Stimulated activated CD8-positive, alpha-beta memory T cell treated with anti-CD3 and anti-CD28 coated beads, Interleukin-7, amount 100 ng/mL, for 1 hour (primary cell): Measurements from ENCODE around the gene EXOC4.

Experiments
- DNase-seq, 2 donors: peaks; one replicate each; pipeline ENCODE4 v3.0.0-alpha.2; 2020; ENCODE audit warnings: low read depth in 2 of 2

EXOC4 gene

DNA sequence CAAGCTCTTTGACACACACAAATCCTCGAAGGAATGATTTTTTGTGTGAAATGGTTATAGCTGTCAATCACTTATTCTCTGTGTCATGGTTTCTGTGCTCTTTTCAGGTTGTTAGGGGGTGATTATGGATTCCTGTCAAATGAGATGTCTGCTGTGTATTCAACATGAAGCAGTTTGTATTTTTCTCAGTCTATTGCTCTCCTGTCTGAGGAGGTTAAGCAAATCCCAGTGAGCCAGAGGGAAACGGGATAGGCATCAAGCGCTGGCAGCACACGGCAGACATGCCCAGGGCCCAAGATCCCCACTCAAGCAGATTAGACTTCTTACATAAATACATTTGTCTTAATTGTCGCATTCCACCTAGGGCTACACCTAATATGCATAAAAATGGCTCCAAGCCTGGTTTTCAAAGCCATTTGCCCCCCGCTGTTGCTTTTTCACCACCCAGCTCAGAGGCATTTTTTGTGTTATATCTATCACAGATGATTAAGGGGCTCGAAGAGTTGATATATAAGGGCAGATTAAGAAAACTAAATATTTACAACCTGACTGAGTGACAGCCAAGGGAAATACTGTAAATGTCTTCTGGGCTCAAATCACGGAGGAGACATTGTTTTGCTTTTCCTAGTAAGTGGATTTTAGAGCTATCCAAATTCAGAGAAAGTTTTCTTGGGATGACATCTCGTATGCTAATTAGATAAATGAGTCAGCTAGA, 681.5 kb downstream of the EXOC4 start:
- no peak for DNase-seq

DNA sequence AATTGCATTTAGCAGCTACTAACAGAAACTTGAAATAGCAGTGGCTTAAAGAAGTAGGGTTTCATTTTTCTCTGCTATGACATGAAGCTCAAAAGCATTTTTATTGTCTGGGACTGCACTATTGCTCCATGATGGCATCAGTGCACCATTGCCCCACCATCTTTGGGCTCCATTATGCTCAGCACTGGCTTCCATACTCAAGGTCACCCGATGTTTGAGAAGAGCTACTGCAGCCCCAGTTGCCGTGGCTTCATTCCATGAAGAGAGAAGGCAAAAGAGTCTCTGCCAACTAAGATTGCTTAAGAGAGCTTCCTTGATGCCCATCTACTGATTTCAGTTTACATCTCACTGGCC, 682.1 kb downstream of the EXOC4 start:
- no peak for DNase-seq

DNA sequence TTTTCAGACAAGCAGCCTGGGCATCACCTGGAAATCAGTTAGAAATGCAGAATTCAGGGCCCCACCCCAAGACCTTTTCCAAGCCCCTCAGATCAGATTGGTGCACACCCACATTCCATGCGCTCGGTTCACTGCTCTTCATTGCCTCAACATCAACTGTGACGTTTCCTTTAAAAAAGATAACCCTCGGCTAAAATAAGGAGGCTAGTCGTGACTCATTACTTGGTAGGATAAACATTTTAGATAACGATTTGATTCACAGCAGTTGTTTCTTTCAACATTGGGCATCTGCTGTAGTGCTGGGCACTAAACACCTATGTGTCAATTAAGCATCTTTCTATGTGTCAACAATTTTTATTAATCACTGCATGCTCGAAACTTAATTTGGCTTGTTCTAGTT, 683.2 kb downstream of the EXOC4 start:
- DNase-seq = no peak

DNA sequence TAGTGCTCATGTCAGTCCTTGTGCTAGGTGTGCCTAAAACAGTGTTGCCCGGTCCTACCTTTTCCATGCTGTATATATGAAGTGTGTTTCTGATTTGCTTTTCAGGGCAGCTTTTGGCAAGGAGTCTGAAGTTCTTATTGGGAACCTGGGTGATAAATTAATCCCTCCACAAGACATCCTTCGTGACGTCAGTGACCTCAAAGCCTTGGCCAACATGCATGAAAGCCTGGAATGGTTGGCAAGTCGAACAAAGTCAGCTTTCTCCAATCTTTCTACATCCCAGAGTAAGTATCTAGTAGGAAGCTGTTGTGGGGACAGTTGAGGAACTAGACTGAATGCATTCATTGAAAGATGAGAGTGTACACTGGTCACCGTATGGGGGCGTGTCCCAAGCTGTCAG, 684.9 kb downstream of the EXOC4 start:
- DNase-seq = no peak

DNA sequence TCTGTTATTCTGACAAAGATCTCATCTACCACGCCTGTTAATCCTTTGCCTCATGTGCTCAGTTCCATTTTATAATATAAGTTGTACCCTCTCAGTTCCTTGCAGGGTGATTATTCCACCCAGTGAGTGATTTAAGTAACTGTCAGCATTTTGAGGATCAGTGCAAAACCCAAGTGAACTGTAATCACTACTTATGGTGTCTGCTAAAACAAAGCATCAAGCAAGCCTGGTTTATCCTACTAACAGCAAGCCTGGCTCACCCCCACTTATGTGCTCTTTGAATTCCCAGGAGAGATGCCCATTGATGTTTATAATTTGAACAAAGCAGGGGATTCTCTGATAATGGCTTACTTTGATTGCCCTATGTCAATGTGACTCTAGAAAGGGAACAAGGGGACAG, 687.5 kb downstream of the EXOC4 start:
- DNase-seq = no peak

DNA sequence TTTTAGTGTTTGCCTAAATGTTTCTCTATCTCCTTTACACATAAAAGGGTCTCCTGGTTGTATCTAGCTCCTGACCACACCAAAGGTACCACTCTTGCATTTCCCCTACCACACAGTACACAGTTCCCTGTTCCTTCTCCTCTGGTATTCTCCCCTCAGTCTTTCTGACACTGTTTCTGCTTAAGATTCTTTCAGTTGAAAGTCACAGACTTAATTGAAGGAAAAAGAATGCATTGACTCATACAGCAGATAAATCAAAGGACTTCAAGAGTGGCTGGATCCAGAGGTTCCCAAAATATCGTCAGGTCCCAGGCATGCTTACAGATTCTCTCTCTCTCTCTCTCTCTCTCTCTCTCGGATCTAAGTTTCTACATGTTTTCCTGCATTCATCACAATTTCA, 688.6 kb downstream of the EXOC4 start:
- DNase-seq = no peak

DNA sequence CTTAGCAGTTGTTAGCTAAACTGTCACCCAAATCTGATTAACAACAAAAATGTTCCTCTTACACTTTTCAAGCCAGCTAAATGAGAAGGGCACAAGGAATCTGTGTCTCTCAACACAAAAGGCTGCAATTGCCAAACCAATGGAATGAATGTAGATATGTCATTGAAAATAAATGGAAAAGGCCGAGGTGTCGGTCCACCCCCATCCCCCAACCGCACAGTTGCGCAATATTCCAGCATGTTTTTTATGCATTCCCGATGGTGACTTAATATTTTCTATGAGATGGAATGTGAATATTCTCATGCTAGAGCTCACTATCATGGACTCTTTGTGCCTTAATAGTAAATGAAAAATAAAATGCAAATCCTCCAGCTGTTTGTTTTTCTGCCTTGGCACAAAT, 692.6 kb downstream of the EXOC4 start:
- DNase-seq = no peak

DNA sequence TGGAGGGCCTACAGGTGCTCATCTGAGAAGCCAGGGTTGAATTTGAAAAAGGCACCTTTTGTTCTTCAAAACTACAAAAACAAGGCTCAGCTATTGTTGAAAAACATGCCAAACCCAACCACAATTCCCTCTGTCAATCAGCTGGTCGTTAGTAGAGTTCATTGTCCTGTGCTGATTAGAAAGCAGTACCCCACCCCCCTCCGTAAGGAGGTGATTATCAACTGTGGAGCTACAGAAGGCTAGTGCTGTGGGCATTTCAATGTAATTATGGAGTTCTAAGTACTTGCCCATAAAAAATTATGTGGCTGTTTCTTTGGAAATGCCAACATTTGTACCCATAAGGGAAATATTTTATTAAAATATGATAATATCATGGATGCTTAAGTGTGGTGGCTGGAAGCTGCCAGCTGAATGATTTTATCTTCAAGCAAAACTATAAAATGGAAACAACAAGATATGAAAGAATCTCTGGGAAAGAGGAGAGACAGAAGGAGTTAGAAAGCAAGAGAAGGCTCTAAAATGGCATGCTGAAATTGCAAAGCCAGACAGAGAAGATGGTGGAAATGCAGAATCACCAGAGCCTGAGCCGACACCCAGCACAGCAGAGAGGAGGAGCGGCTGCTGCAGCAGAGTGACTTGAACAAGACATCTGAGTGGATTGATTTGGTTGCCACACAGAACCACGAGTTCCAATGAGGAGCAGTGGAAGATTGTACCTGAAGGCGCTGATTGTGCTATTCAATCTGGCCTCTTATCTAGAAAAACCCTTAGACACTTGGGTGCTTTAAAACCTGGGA, 694.8 kb downstream of the EXOC4 start:
- no peak for DNase-seq

DNA sequence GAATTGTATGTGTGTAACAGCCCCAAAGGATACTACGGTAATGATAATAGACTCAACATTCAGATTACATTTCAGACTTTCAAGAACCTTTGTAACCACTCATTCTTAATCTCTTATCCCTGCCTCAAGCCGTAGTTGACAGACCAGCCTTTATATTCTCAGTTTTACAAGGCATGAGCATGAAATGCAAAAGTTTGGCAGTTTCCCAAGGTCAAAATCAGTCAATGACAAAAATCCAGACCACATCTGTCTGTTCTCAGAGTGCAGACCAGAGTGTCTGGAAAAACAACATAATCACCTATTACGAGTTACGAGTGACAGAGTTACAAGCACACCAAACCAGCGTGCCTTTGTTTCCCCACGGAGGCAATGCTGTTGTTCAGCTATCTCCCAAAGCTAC, 695.7 kb downstream of the EXOC4 start:
- no peak for DNase-seq

DNA sequence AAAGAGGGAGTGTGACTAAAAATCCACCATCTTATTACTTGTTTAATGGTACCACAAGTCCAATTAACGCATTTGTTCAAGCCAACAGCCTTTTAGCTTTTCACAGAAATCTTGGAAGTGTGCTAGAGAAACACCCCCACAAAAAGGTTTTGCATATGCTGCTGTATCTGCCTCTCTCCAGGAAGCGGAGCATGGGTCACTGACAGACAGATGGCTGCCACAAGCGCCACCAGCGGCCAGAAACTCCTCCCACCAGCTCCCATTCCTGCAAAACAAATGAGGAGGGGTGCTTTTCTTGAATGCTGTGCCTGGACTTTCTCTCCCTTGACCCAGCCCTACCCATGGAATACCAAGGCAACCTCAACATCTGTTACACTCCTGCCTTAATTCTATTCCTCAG, 698.0 kb downstream of the EXOC4 start:
- DNase-seq = no peak

DNA sequence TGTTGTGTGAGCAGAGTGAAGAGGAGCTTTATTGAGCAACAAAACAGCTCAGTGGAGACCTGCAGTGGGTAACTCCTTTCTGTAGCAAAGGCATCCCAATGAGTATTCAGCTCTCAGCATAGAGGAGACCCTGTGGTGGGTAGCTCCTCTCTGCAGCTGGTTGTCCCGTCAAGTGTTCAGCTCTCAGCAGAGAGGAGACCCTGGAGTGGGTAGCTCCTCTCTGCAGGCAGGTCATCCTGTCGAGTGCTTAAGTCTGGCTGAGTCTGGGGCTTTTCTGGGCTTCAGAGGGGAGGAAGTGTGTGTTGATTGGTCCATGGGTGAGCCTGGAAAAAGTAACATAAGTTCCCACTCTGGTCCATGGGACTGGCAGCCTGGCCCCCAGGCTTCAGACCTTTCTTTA, 702.3 kb downstream of the EXOC4 start:
- no peak for DNase-seq

DNA sequence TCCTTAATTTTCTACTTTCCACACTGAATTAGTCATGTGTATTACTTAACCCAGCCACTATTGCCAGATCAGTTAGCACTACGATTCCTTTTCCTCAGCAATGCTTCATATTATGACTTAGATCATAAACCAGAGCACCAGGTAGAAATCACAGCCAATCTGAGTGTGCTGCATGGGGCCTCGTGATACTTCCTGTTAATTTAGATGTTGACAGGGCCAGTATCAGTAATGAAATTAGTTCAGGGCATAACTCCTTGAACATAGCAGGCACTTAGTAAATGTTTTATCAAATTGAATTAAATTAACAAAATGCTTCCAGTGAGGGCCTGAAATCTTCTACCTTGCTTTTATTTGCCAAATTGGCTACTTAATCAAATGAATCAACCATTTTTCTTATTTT, 705.0 kb downstream of the EXOC4 start:
- no peak for DNase-seq

DNA sequence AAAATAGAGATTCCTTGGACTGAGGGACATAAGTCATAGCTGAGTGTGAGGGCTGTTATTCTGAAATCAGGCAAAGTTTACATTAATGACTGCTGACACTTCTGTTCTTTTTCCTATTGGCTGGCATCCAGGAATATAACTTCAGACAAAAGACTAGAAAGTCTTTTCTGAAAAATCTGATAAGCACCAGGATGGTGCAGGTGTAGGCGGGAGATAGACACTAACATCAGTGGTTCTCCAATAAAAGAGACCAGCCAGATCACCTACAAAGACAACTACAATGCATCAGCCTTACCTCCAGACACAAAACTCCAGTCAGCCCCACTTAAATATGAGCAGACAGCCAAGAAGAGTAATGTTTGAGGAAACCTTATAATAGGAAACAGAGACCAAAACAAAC, 705.9 kb downstream of the EXOC4 start:
- DNase-seq = no peak

DNA sequence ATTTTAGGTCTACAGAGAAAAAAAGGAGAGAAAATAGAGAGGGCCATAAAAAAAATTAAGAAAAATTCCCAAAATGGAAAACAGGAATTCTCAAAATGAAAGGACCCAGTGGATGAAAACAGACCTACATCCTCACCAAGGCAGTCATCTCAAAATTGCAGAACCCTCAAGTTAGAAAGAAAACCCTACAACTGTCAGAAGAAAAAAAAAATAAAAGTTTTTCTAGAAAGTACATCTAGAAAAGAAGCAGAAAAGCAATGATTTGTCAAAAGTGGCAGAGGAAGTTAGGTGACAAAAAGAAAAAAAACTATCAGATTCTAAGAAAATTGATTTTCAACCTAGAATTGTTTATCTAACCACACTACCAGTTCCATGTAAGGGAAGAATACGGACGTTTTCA, 706.6 kb downstream of the EXOC4 start:
- no peak for DNase-seq

DNA sequence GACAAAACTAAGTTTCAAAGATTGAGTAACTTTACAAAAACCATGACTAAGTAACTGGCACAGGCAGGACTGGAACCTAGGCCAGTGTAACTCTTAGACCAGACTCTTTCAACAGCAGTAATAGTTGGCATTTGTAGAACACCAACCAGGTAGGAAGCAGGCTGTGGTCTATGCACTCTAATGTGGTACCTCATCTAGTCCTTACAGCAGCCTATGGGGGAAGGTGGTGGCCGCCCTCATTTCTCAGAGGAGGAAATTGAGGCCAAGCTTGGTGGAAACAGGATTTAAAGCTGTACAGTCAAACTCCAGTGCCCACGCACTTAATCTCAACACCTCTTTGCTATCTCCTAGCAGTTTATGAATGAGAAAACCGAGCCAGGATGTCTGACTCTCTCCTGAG, 708.8 kb downstream of the EXOC4 start:
- DNase-seq = no peak

DNA sequence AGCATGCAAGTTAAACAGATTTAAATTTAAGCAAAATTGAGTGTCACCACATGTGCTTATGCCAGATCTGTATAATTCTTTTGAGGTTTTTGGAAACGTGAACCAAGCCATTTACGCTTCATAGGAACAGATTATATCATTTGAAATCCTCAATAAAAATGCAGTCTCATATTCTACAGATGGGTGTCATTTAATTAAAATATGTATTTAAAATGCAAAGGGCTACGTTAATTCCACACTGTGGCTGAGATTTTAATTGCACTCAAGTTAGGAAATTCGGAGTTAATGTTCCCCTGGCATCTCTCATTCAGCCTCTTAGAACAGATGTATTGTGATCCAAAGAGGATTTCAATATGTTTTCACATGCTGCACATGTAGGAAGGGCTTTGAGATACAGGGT, 709.8 kb downstream of the EXOC4 start:
- DNase-seq = no peak

DNA sequence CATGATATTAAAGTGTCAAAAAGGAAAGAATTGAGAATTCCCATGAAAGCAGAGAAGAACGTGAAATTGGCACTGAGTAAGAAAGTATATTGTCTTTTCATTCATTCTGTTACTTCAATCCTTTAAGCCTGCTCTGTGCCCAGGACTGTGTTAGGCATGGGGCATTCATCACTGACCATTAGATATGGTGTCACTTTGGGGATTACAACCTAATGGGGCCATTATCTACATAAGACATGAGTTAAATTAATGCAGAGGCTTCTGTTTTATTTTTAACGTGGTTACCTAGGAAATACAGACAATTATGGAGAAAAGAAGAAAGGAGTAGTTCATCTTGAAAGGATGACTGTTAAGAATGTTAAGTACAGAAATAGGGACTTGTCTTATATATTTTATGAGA, 710.8 kb downstream of the EXOC4 start:
- no peak for DNase-seq

DNA sequence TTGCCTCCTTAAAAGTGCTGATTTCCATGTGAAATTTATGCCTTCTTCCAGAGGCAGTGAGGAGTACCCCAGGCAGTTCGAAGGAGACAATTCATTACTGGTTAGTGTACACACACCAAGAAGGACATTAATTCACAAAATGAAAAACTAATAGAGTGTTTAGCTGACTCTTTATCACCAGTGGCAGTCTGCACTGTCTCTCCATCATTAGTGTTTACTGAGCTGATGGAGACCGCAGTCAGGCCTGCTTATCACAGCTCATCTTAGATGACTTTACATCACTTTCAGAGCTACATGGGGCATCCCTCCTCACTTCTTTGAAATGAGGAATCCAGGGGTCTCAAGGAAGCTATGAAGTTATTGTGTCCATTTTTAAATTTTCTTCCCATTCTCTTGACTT, 718.7 kb downstream of the EXOC4 start:
- DNase-seq = no peak

DNA sequence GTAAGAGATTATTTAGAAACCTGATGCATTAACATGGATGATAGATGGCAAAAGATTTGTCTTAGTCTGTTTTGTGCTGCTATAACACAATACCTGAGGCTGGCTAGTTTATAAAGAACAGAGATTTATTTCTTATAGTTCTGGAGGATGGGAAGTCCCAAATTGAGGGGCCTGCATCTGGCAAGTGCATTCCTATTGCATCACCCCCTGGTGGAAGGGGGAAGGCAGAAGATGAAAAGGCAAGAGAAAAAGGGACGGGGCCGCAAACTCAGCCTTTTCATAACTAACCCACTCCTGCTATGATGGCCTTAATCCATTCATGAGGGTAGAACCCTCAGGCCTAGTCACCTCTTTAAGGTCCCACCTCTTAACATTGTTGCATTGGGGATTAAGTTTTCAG, 720.8 kb downstream of the EXOC4 start:
- no peak for DNase-seq

DNA sequence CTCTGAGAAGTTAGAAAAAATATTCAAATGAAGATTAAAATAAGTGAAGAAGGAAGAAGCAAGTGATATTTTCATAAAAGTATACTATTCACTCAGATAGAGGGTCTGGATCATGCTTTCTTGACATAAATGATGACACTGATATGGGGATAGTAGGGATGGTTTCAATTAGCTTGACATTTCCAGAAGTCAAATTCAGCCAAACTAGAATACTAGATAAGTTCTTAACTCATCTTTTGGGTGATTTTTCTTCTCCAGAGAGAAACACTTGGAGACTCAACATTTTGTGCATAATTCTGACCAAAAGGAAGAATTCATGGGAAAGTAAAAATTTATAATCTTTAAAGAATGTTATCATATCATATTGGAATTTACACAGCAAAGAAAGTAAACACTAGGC, 722.3 kb downstream of the EXOC4 start:
- DNase-seq = no peak

DNA sequence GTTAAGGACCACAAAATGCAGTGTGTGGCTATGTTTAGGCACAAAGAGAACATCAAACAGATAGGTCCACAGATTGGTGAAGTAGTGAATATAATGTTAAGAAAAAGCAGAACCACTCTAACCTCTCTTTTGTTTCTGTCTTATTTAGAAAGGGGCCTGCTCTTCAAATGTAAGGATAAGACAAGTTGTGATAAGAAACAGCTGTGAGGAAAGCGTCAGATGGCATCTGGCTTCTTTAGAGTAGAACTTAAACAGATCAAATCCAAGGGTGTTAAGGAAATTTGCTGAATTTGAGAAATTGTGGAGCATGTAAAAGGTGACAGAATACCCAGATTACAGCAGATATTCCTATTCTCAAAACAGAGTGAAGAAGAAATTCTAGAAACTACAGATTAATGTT, 723.3 kb downstream of the EXOC4 start:
- no peak for DNase-seq

DNA sequence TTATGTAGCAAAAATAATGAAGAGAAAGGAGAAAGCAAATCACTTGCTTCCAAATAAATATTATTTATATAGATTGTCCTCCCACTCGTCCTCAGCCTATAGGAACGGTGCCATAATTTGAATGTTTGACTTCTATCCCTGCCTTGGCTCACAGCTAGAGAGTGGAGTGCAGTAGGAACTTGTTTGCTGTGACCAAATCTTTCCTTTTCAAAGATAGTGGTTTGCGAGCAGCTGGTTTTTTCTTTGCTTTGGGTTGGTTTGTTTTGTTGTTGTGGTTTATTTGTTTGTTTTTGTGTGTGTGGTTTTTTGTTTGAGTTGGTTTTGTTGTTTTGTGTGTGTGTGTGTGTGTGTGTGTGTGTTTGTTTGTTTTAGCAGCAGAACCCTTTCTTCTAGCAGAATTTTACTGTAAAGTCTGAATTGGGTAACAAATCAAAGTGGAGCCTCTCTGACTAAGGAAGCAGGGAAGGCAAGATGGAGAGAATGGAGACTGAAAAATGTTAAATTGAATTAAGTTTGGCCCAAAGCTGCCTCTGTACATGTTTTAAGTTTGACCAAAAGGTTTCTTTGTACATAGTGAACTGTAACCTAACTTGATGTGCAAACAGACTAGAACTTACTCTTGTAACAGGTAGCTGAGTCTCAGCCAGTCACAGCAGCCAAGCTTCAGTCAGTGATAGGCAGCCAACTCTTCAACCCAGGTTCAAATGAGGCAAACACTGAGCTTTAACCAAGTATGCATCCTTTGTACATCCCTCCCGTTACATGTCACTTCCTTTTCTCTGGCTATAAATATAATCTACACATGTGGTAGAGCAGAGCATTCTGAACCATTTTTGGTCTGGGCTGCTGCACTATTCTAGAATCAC, 724.8 kb downstream of the EXOC4 start:
- no peak for DNase-seq
